KMS-11 (cell line): Measurements from ENCODE around the gene PDE4A.

Experiments
- H2AFZ ChIP-seq: fragments of 200-600 bp; sonication (generic); 2 replicates; pipeline ENCODE4 v1.6.1; 2016; ENCODE audit warnings: antibody characterized with exemption, mixed run types, low read depth
- H3K27ac ChIP-seq: fragments of 200-600 bp; sonication (generic); 2 replicates; pipeline ENCODE4 v1.6.1; 2016; ENCODE audit warnings: mild to moderate bottlenecking, mixed run types
- H3K27me3 ChIP-seq: fragments of 200-600 bp; sonication (generic); 2 replicates; pipeline ENCODE4 v1.6.1; 2017; ENCODE audit warnings: mild to moderate bottlenecking, low read depth, mixed run types, moderate library complexity; ENCODE audit not compliant: insufficient read depth
- H3K36me3 ChIP-seq: fragments of 200-600 bp; sonication (generic); 2 replicates; pipeline ENCODE4 v1.6.1; 2017; ENCODE audit warnings: mild to moderate bottlenecking, mixed run types; ENCODE audit not compliant: insufficient read depth
- H3K4me1 ChIP-seq: fragments of 200-600 bp; sonication (generic); 2 replicates; pipeline ENCODE4 v1.6.1; 2016; ENCODE audit warnings: mild to moderate bottlenecking, low read depth, mixed run types; ENCODE audit not compliant: poor library complexity, severe bottlenecking
- H3K4me2 ChIP-seq: fragments of 200-600 bp; sonication (generic); 2 replicates; pipeline ENCODE4 v1.7.0; 2016; ENCODE audit warnings: mild to moderate bottlenecking, mixed run types
- H3K4me3 ChIP-seq: fragments of 200-600 bp; sonication (generic); IDR thresholded peaks from 2 replicates; pipeline ENCODE4 v1.6.1; 2017; ENCODE audit warnings: low read depth, low read length, mixed read lengths; ENCODE audit not compliant: insufficient read depth
- H3K79me2 ChIP-seq: fragments of 200-600 bp; sonication (generic); 2 replicates; pipeline ENCODE4 v1.6.1; 2016; ENCODE audit warnings: low read depth, mixed run types; ENCODE audit not compliant: insufficient read depth
- H3K9ac ChIP-seq: fragments of 200-600 bp; sonication (generic); 2 replicates; pipeline ENCODE4 v1.6.1; 2016; ENCODE audit warnings: mild to moderate bottlenecking, mixed run types
- H4K20me1 ChIP-seq: fragments of 200-600 bp; sonication (generic); 2 replicates; pipeline ENCODE4 v1.6.1; 2016; ENCODE audit warnings: mild to moderate bottlenecking, mixed run types; ENCODE audit not compliant: insufficient read depth
- TF ChIP-seq, protein P1 (sequence below): fragments of 200-600 bp; sonication (generic); conservative IDR thresholded peaks from 2 replicates; pipeline ENCODE4 v1.6.1; 2017; ENCODE audit warnings: low read depth, mild to moderate bottlenecking, antibody characterized with exemption, low read length, moderate library complexity, mixed read lengths

Gene PDE4A

GRCh38 chr19:10462557-10462956 is 42.2 kb downstream of the PDE4A start:
- peaks cover 6% of the 10 kb centered on the region for H3K4me1 ChIP-seq
- no peaks in the 10 kb centered on the region for H3K79me2 ChIP-seq
- H3K4me2 ChIP-seq = no peak overlapping the region
- H2AFZ ChIP-seq = no peak overlapping the region
- H3K9ac ChIP-seq = no peak overlapping the region
- no peaks in the 10 kb centered on the region for H3K36me3 ChIP-seq
- no peak overlapping the region for H3K4me3 ChIP-seq
- TF ChIP-seq, protein P1, sequence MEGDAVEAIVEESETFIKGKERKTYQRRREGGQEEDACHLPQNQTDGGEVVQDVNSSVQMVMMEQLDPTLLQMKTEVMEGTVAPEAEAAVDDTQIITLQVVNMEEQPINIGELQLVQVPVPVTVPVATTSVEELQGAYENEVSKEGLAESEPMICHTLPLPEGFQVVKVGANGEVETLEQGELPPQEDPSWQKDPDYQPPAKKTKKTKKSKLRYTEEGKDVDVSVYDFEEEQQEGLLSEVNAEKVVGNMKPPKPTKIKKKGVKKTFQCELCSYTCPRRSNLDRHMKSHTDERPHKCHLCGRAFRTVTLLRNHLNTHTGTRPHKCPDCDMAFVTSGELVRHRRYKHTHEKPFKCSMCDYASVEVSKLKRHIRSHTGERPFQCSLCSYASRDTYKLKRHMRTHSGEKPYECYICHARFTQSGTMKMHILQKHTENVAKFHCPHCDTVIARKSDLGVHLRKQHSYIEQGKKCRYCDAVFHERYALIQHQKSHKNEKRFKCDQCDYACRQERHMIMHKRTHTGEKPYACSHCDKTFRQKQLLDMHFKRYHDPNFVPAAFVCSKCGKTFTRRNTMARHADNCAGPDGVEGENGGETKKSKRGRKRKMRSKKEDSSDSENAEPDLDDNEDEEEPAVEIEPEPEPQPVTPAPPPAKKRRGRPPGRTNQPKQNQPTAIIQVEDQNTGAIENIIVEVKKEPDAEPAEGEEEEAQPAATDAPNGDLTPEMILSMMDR = no peak
- no peaks in the 10 kb centered on the region for H3K27me3 ChIP-seq
- H4K20me1 ChIP-seq = no peaks in the 10 kb centered on the region
- no peak overlapping the region for H3K27ac ChIP-seq

DNA sequence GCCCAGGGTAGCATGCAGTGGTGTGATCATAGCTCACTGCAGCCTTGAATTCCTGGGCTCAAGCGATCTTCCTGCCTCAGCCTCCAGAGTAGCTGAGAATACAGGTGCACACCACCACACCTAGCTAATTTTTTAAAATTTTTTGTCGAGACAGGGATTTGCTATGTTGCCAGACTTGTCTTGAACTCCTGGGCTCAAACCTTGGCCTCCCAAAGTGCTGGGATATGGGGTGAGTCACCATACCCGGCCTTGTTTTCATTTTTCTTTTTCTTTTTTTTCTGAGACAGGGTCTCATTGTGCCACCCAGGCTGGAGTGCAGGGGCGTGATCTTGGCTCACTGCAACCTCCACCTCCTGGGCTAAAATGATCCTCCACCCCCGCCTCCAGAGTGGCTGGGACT is 44.1 kb downstream of the PDE4A start:
- H3K9ac ChIP-seq = no peak overlapping the region
- TF ChIP-seq, protein P1 = no peak
- no peak overlapping the region for H3K4me3 ChIP-seq
- no peak overlapping the region for H3K27ac ChIP-seq
- H3K79me2 ChIP-seq = no peaks in the 10 kb centered on the region
- H3K4me2 ChIP-seq = no peak overlapping the region
- H2AFZ ChIP-seq = no peak overlapping the region
- H3K27me3 ChIP-seq = no peaks in the 10 kb centered on the region
- H3K36me3 ChIP-seq = no peaks in the 10 kb centered on the region
- no peaks in the 10 kb centered on the region for H4K20me1 ChIP-seq
- peaks cover 6% of the 10 kb centered on the region for H3K4me1 ChIP-seq

DNA sequence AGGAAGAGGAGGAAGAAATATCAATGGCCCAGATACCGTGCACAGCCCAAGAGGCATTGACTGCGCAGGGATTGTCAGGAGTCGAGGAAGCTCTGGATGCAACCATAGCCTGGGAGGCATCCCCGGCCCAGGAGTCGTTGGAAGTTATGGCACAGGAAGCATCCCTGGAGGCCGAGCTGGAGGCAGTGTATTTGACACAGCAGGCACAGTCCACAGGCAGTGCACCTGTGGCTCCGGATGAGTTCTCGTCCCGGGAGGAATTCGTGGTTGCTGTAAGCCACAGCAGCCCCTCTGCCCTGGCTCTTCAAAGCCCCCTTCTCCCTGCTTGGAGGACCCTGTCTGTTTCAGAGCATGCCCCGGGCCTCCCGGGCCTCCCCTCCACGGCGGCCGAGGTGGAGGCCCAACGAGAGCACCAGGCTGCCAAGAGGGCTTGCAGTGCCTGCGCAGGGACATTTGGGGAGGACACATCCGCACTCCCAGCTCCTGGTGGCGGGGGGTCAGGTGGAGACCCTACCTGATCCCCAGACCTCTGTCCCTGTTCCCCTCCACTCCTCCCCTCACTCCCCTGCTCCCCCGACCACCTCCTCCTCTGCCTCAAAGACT is 46.9 kb downstream of the PDE4A start:
- TF ChIP-seq, protein P1 = no peak
- Histone ChIP-seq H3K27me3 (no peaks in the 10 kb centered on the region), H3K79me2 (no peaks in the 10 kb centered on the region), H3K27ac (no peak overlapping the region), H3K4me2 (no peak overlapping the region), H3K4me1 (no peaks in the 10 kb centered on the region), H4K20me1 (no peaks in the 10 kb centered on the region), H3K9ac (no peak overlapping the region), H2AFZ (no peak overlapping the region), H3K36me3 (no peaks in the 10 kb centered on the region), H3K4me3 (no peak overlapping the region)

GRCh38 chr19:10468133-10468532 is 47.8 kb downstream of the PDE4A start:
- no peak overlapping the region for H2AFZ ChIP-seq
- no peak overlapping the region for H3K27ac ChIP-seq
- no peaks in the 10 kb centered on the region for H4K20me1 ChIP-seq
- H3K9ac ChIP-seq = no peak overlapping the region
- H3K4me3 ChIP-seq = no peak overlapping the region
- H3K36me3 ChIP-seq = no peaks in the 10 kb centered on the region
- H3K79me2 ChIP-seq = no peaks in the 10 kb centered on the region
- no peak overlapping the region for H3K4me2 ChIP-seq
- TF ChIP-seq, protein P1 = no peak
- H3K27me3 ChIP-seq = no peaks in the 10 kb centered on the region
- no peaks in the 10 kb centered on the region for H3K4me1 ChIP-seq
